ENCODE results near the gene TRIM28. TPM values are rescaled to one million over a fixed set of nuclear protein-coding genes. Genes with fewer than 3 reads are reported as not detected.

The TRIM28 gene
- total RNA-seq, 1 experiment from 2014 or later = 1,221 TPM

GRCh38 chr19:58572818-58573657, 29.2 kb downstream of the TRIM28 start, which contains the start of gene MZF1 (continued):
- TF ChIP-seq ATF6 (CRISPR knock-in tag; IDR thresholded peaks at IDR 0.05) (no peak), TP53 (CRISPR knock-in tag; IDR thresholded peaks at IDR 0.05) (no peak), CTCF (IDR thresholded peaks at IDR 0.05) (no peak), ZNF416 (CRISPR knock-in tag; IDR thresholded peaks at IDR 0.05) (peak; percentile 50; the same call in 1 of the 2 replicates), NR1H2 (CRISPR knock-in tag; IDR thresholded peaks at IDR 0.05) (no peak), NR3C1 (CRISPR knock-in tag; conservative IDR thresholded peaks at IDR 0.05; ENCODE audit: low read depth) (no peak), ZNF425 (CRISPR knock-in tag; conservative IDR thresholded peaks at IDR 0.05) (no peak), ATF1 (CRISPR knock-in tag; IDR thresholded peaks at IDR 0.05) (no peak), KAT7 (CRISPR knock-in tag; IDR thresholded peaks at IDR 0.05; ENCODE audit: borderline replicate concordance) (no peak), NFYB (CRISPR knock-in tag; conservative IDR thresholded peaks at IDR 0.05; ENCODE audit: low read depth) (peak; percentile 71), ESRRA (CRISPR knock-in tag; IDR thresholded peaks at IDR 0.05; ENCODE audit: borderline replicate concordance) (no peak), RELA (CRISPR knock-in tag; IDR thresholded peaks at IDR 0.05; ENCODE audit: borderline replicate concordance) (no peak), ETV6 (CRISPR knock-in tag; IDR thresholded peaks at IDR 0.05) (peak; percentile 72), SMAD3 (CRISPR knock-in tag; IDR thresholded peaks at IDR 0.05; ENCODE audit: borderline replicate concordance) (no peak; the same call in 1 of the 2 replicates), PRDM15 (CRISPR knock-in tag; IDR thresholded peaks at IDR 0.05) (peak; percentile 73), MYBL2 (CRISPR knock-in tag; IDR thresholded peaks at IDR 0.05) (no peak), RORB (CRISPR knock-in tag; IDR thresholded peaks at IDR 0.05) (no peak), PREB (CRISPR knock-in tag; IDR thresholded peaks at IDR 0.05; ENCODE audit: borderline replicate concordance) (no peak), E2F1 (CRISPR knock-in tag; IDR thresholded peaks at IDR 0.05) (no peak), TCF7 (CRISPR knock-in tag; IDR thresholded peaks at IDR 0.05; ENCODE audit: low read depth) (no peak), JAZF1 (CRISPR knock-in tag; IDR thresholded peaks at IDR 0.05) (no peak)
- TF ChIP-seq, protein P1, sequence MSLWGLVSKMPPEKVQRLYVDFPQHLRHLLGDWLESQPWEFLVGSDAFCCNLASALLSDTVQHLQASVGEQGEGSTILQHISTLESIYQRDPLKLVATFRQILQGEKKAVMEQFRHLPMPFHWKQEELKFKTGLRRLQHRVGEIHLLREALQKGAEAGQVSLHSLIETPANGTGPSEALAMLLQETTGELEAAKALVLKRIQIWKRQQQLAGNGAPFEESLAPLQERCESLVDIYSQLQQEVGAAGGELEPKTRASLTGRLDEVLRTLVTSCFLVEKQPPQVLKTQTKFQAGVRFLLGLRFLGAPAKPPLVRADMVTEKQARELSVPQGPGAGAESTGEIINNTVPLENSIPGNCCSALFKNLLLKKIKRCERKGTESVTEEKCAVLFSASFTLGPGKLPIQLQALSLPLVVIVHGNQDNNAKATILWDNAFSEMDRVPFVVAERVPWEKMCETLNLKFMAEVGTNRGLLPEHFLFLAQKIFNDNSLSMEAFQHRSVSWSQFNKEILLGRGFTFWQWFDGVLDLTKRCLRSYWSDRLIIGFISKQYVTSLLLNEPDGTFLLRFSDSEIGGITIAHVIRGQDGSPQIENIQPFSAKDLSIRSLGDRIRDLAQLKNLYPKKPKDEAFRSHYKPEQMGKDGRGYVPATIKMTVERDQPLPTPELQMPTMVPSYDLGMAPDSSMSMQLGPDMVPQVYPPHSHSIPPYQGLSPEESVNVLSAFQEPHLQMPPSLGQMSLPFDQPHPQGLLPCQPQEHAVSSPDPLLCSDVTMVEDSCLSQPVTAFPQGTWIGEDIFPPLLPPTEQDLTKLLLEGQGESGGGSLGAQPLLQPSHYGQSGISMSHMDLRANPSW (CRISPR knock-in tag; conservative IDR thresholded peaks at IDR 0.05; ENCODE audit: low read depth) = no peak
